Osteoblast (primary cell): ENCODE results near the gene BGLAP. TPM values are rescaled to one million over a fixed set of nuclear protein-coding genes. Genes with fewer than 3 reads are reported as not detected.

ENCODE experiments used
- DNase-seq: peaks from one replicate; pipeline ENCODE4 v3.0.0; 2011; ENCODE audit warnings: low spot score, mixed read lengths; ENCODE audit not compliant: insufficient read length; ENCODE audit errors: missing footprints
- H2AFZ ChIP-seq: 2 replicates; pipeline ENCODE4 v1.6.0; 2011; ENCODE audit warnings: mild to moderate bottlenecking, low read length
- H3K27ac ChIP-seq: 2 replicates; pipeline ENCODE4 v1.5.1; 2011; ENCODE audit warnings: mild to moderate bottlenecking, low read depth, low read length, moderate library complexity
- H3K27me3 ChIP-seq: 2 replicates; pipeline ENCODE4 v1.6.0; 2012; ENCODE audit warnings: mild to moderate bottlenecking, control low read depth, inconsistent platforms, low read length, moderate library complexity; ENCODE audit not compliant: insufficient read depth
- H3K36me3 ChIP-seq: 2 replicates; pipeline ENCODE4 v1.5.1; 2011; ENCODE audit warnings: mild to moderate bottlenecking, low read length, control low read depth, moderate library complexity; ENCODE audit not compliant: insufficient read depth
- H3K4me1 ChIP-seq: 2 replicates; pipeline ENCODE4 v1.5.1; 2011; ENCODE audit warnings: mild to moderate bottlenecking, low read length, control low read depth, moderate library complexity; ENCODE audit not compliant: insufficient read depth
- H3K4me2 ChIP-seq: 2 replicates; pipeline ENCODE4 v1.6.0; 2011; ENCODE audit warnings: mild to moderate bottlenecking, low read length; ENCODE audit not compliant: insufficient read depth
- H3K4me3 ChIP-seq: fragments of 200-600 bp; sonication (generic); 3 replicates; pipeline ENCODE4 v1.5.1; 2012; ENCODE audit warnings: mild to moderate bottlenecking, low read length, inconsistent platforms; ENCODE audit not compliant: insufficient read depth
- H3K79me2 ChIP-seq: 2 replicates; pipeline ENCODE4 v1.6.0; 2012; ENCODE audit warnings: mild to moderate bottlenecking, low read length, control low read depth, inconsistent platforms; ENCODE audit not compliant: insufficient read depth
- H3K9me3 ChIP-seq: 2 replicates; pipeline ENCODE4 v1.5.1; 2011; ENCODE audit warnings: low read depth, low read length, control low read depth
- H4K20me1 ChIP-seq: 2 replicates; pipeline ENCODE4 v1.6.0; 2012; ENCODE audit warnings: mild to moderate bottlenecking, low read length, control low read depth; ENCODE audit not compliant: insufficient read depth
- total RNA-seq: library from RNA; depleted of rRNA; stranded (reverse); fragments of >200 nt; gene quantifications from 2 replicates; pipeline ENCODE4 v1.2.3, GENCODE V29; 2012
- TF ChIP-seq, protein P1 (sequence below): IDR thresholded peaks from 2 replicates; pipeline ENCODE4 v1.5.1; 2011; ENCODE audit warnings: mild to moderate bottlenecking, low read depth, low read length, moderate library complexity; ENCODE audit errors: extremely low read depth

BGLAP gene
- 1.5 and 2.2 TPM in 2 replicates for total RNA-seq

DNA sequence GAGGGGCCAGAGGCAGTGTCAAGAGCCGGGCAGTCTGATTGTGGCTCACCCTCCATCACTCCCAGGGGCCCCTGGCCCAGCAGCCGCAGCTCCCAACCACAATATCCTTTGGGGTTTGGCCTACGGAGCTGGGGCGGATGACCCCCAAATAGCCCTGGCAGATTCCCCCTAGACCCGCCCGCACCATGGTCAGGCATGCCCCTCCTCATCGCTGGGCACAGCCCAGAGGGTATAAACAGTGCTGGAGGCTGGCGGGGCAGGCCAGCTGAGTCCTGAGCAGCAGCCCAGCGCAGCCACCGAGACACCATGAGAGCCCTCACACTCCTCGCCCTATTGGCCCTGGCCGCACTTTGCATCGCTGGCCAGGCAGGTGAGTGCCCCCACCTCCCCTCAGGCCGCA, at the start of gene BGLAP:
Gene BGLAP, plus strand, starts transcription at position 259 of the 400 bp plus-strand sequence. Its CDS starts 48 bp downstream, at position 307.
- Histone ChIP-seq H3K9me3 (no peaks in the 10 kb centered on the region), H3K4me2 (peak within 1 kb of the TSS; percentile 52), H3K4me3 (peak within 1 kb of the TSS; percentile 23), H3K27me3 (peaks cover 19% of the 10 kb centered on the region), H3K27ac (peak within 1 kb of the TSS; percentile 49), H2AFZ (no peak within 1 kb of the TSS), H3K36me3 (peaks cover 3% of the 10 kb centered on the region), H3K79me2 (no peaks in the 10 kb centered on the region), H3K4me1 (peaks cover 27% of the 10 kb centered on the region), H4K20me1 (no peaks in the 10 kb centered on the region)
- DNase-seq = peak; percentile 76
- TF ChIP-seq, protein P1, sequence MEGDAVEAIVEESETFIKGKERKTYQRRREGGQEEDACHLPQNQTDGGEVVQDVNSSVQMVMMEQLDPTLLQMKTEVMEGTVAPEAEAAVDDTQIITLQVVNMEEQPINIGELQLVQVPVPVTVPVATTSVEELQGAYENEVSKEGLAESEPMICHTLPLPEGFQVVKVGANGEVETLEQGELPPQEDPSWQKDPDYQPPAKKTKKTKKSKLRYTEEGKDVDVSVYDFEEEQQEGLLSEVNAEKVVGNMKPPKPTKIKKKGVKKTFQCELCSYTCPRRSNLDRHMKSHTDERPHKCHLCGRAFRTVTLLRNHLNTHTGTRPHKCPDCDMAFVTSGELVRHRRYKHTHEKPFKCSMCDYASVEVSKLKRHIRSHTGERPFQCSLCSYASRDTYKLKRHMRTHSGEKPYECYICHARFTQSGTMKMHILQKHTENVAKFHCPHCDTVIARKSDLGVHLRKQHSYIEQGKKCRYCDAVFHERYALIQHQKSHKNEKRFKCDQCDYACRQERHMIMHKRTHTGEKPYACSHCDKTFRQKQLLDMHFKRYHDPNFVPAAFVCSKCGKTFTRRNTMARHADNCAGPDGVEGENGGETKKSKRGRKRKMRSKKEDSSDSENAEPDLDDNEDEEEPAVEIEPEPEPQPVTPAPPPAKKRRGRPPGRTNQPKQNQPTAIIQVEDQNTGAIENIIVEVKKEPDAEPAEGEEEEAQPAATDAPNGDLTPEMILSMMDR = no peak

DNA sequence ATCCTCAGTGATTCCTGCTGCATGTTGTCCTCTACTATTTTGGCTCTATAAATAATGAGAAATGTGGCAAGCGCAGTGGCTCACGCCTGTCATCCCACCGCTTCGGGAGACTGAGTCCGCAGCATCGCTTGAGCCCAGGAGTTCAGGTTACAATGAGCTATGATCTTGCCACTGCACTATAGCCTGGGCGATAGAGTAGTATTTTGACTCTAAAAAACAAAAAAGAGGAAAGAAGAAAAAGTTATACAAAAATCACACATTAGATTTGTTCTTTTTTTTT, 48.8 kb upstream of the BGLAP start:
- H2AFZ ChIP-seq = peak overlapping the region; percentile 95
- peak overlapping the region; percentile 90 for H3K4me2 ChIP-seq
- H3K79me2 ChIP-seq = peaks cover 41% of the 10 kb centered on the region
- H3K36me3 ChIP-seq = peaks cover 17% of the 10 kb centered on the region
- H3K4me3 ChIP-seq = peak overlapping the region; percentile 96
- peaks cover 27% of the 10 kb centered on the region for H4K20me1 ChIP-seq
- no peaks in the 10 kb centered on the region for H3K9me3 ChIP-seq
- peaks cover 13% of the 10 kb centered on the region for H3K4me1 ChIP-seq
- DNase-seq = no peak
- H3K27me3 ChIP-seq = no peaks in the 10 kb centered on the region
- peak overlapping the region; percentile 84 for H3K27ac ChIP-seq
- TF ChIP-seq, protein P1 = no peak

DNA sequence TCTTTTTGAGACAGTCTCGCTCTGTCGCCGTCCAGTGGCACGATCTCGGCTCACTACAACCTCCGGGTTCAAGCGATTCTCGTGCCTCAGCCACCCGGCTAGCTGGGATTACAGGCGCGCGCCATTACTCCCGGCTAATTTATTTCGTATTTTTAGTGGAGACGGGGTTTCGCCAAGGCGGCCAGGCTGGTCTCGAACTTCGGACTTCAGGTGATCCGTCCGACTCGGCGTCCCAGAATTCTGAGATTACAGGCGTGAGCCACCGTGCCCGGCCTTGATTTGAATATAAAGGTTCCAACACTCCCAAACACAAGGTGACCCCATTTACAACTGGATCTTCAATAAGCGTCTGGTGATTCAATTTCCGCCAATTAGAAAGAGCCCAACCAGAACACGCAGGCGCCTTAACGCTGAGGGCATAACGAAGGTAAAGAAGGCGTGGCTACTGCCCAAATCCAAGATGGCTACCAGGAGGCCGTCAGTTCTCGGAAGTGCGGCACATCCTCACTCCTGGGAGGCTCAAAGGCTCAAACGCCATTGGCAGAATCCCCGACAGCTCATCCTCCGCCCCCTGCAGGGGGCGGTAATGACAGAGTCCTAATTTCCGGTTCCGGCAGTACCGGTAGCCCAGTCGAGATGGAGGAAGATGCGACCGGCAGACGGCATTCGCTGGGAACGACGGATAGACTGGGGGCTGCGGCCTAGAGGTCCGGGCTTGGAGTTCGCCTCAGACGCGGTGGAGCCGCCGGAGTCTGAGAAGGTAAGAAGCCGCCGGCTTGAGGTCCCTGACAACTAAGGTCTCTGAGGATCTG, 48.3 kb upstream of the BGLAP start, which contains the start of gene SLC25A44:
Gene SLC25A44, plus strand, starts transcription at position 617 of the 812 bp plus-strand sequence. CDS start 5,744 bp downstream, outside the sequence.
- TF ChIP-seq, protein P1 = peak; percentile 41
- Histone ChIP-seq H3K79me2 (peaks cover 47% of the 10 kb centered on the region), H3K36me3 (peaks cover 17% of the 10 kb centered on the region), H3K27ac (peak within 1 kb of the TSS; percentile 88), H3K4me2 (peak within 1 kb of the TSS; percentile 99), H3K27me3 (no peaks in the 10 kb centered on the region), H4K20me1 (peaks cover 31% of the 10 kb centered on the region), H3K4me1 (peaks cover 13% of the 10 kb centered on the region), H2AFZ (peak within 1 kb of the TSS; percentile 95), H3K9me3 (no peaks in the 10 kb centered on the region), H3K4me3 (peak within 1 kb of the TSS; percentile 96)
- DNase-seq = peak; percentile 96

DNA sequence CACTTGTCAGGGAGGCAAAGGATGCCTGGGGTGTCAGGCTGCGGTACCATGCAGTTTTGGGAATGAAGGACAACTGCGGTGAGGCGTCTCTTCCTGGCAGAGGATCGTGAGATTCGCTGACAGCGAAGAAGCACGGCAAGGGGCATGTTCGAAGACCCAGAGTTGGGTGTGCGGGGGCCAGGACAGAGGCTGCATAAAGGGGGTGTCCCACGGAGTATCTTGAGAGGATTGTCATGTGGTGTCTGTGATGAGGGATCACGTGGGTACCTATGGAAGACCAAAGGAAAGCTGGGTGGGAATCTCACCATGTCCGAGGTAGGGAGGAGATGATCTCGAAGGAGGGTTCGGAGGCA, 47.7 kb upstream of the BGLAP start:
- peaks cover 18% of the 10 kb centered on the region for H3K36me3 ChIP-seq
- H3K4me3 ChIP-seq = peak overlapping the region; percentile 96
- peaks cover 52% of the 10 kb centered on the region for H3K79me2 ChIP-seq
- H3K27ac ChIP-seq = peak overlapping the region; percentile 88
- DNase-seq = peak; percentile 91
- no peaks in the 10 kb centered on the region for H3K27me3 ChIP-seq
- TF ChIP-seq, protein P1 = no peak
- peaks cover 37% of the 10 kb centered on the region for H4K20me1 ChIP-seq
- H2AFZ ChIP-seq = peak overlapping the region; percentile 92
- peak overlapping the region; percentile 99 for H3K4me2 ChIP-seq
- H3K4me1 ChIP-seq = peaks cover 13% of the 10 kb centered on the region
- H3K9me3 ChIP-seq = no peaks in the 10 kb centered on the region
